GM04504 (cell line): ENCODE measurements around the gene QRFP.

ENCODE experiments used
- DNase-seq: peaks from one replicate; pipeline ENCODE4 v3.0.0-alpha.2; 2012; ENCODE audit warnings: low read depth

Gene QRFP

DNA sequence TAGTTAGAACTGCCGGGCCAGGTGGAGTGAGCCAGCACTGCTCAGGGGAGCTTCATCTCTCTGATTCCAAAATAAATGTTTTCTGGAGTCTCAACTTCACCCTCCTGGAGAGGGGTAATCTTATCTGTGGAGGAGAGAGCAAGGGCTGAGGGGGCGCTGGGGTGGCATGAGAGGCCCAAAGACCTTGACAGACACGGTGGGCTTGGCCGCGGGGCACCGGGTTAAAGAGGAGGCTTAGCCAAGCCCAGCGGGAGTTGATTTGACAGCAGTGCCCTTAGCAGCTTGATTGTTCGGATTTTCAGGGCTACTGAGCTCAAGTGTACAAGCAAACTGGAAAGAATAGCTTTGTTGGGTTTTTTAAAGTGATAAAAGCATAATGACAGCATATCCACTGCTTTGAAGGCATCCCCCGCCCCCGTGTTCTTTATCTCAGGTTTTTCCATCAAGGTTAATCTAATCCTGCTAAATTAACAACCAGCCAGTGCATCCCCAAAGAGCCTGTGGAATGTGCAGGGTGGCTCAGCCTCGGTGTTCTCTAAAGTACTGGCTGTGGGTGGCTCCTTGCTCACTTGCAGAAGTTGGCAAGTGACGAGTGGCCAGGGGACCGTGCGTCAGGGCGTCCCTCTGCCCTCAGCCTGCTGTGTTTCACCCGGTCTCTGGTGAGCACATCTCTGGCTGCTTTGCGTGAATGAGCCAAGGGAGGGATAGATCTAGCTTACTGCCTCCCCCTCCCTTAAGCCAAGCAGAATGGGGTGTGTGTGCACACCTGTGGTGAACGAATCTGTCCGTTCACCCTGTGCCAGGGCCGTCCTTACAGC, 5.5 kb downstream of the QRFP start:
- no peak for DNase-seq

DNA sequence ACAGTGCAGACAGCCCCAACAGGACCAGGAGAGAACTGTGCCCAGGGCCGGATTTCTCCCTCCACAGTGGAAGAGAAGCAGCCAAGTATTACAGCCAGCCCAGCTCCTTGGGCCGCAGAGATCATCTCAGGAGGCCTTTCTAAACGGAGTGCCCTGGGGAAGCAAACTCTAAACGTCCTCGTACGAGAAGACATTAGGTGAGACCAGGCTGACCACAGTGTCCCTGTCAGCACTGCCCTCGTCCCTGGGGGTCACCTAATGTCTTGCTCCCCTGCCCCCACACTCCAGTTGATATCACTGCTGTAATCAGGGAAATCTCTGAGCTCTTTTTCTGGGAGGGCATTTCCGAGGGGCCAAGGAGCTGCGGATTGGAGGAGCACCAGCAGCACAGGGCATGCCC, 6.5 kb downstream of the QRFP start:
- no peak for DNase-seq

DNA sequence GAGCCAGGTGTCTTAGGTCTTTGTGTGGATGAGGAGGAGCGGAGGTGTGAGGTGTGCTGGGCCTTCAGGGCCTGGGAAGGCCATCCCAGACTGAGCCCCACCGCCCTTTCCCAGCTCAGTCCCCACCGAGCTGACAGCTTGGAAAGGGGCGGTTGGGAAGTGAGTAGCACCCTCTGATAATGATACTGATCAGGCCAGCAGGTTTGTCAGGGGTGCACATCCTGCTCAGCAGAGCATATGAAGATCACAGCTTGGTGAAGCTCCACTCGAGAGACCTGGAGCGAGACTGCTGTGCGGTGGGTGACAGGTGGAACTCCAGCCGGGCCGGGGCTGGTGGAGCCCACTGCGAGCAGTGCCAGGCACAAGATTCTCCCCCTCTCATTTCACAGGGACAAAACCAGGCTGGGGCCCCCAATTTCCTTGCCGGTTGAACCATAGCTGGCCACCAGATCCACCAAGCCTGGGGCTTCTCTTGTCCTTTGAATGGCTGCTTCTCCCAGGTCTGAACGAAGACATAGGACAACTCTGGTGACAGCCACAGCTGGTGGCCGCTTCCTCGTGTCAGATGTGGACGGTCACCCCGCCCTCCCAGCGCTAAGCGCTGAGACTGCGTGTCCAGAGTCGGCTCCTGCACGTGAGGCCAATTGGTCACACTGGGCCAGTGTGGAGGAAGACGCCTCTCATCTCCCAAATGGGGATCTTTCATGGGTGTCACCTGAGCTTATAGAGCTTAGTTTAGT, 8.3 kb downstream of the QRFP start:
- DNase-seq, result no peak

DNA sequence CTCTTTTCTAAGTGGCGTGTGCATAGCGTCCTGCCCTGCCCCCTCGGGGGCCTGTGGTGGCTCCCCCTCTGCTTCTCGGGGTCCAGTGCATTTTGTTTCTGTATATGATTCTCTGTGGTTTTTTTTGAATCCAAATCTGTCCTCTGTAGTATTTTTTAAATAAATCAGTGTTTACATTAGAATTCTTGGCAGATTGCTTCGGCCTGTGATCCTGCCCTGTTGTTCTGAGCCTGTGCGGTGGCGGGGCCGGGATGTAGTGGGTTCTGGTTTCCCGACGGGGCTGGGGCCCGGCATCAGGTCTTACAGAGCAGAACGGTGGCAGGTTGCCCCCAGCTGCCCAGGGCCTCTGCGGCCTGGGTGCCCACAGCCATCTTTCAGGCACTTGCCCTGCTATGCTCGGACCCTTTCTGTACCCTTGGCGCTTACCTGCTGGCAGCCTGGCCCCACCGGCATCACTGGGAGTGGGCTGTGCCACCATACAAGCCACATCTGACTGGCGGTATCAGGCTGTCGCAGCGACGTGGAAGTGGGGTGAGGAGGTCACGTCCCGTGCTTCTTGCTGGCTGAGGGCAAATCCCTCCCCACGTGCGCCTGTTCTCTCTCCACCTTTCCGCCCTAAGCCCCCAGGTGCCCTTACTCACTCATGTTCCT, 9.0 kb downstream of the QRFP start:
- no peak for DNase-seq

DNA sequence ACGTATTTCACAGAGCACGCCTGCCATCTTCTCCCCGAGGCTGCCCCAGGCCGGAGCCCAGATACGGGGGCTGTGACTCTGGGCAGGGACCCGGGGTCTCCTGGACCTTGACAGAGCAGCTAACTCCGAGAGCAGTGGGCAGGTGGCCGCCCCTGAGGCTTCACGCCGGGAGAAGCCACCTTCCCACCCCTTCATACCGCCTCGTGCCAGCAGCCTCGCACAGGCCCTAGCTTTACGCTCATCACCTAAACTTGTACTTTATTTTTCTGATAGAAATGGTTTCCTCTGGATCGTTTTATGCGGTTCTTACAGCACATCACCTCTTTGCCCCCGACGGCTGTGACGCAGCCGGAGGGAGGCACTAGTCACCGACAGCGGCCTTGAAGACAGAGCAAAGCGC, 9.6 kb downstream of the QRFP start:
- DNase-seq, result no peak

DNA sequence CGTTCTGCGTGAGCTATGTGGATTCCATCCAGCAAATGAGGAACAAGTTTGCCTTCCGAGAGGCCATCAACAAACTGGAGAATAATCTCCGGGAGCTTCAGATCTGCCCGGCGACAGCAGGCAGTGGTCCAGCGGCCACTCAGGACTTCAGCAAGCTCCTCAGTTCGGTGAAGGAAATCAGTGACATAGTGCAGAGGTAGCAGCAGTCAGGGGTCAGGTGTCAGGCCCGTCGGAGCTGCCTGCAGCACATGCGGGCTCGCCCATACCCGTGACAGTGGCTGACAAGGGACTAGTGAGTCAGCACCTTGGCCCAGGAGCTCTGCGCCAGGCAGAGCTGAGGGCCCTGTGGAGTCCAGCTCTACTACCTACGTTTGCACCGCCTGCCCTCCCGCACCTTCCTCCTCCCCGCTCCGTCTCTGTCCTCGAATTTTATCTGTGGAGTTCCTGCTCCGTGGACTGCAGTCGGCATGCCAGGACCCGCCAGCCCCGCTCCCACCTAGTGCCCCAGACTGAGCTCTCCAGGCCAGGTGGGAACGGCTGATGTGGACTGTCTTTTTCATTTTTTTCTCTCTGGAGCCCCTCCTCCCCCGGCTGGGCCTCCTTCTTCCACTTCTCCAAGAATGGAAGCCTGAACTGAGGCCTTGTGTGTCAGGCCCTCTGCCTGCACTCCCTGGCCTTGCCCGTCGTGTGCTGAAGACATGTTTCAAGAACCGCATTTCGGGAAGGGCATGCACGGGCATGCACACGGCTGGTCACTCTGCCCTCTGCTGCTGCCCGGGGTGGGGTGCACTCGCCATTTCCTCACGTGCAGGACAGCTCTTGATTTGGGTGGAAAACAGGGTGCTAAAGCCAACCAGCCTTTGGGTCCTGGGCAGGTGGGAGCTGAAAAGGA, 10.9 kb downstream of the QRFP start:
- DNase-seq, result no peak

DNA sequence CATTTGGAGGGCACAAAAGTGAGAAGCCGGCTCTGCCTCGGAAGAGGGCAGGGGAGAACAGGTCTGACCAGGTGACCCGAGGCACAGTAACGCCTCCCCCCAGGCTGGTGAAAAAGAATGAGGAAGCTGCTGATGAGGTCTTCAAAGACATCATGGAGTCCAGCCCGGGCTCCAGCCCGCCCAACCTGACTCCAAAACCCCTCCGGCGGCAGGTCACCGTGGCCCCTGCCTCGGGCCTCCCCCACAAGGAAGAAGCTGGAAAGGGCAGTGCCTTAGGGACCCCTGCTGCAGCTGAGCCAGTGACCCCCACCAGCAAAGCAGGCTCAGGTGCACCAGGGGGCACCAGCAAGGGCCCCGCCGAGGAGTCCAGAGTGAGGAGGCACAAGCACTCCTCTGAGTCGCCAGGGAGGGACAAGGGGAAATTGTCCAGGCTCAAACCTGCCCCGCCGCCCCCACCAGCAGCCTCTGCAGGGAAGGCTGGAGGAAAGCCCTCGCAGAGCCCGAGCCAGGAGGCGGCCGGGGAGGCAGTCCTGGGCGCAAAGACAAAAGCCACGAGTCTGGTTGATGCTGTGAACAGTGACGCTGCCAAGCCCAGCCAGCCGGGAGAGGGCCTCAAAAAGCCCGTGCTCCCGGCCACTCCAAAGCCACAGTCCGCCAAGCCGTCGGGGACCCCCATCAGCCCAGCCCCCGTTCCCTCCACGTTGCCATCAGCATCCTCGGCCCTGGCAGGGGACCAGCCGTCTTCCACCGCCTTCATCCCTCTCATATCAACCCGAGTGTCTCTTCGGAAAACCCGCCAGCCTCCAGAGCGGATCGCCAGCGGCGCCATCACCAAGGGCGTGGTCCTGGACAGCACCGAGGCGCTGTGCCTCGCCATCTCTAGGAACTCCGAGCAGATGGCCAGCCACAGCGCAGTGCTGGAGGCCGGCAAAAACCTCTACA, 11.8 kb downstream of the QRFP start:
- DNase-seq, result no peak

DNA sequence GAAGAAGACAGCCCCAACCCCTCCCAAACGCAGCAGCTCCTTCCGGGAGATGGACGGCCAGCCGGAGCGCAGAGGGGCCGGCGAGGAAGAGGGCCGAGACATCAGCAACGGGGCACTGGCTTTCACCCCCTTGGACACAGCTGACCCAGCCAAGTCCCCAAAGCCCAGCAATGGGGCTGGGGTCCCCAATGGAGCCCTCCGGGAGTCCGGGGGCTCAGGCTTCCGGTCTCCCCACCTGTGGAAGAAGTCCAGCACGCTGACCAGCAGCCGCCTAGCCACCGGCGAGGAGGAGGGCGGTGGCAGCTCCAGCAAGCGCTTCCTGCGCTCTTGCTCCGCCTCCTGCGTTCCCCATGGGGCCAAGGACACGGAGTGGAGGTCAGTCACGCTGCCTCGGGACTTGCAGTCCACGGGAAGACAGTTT, 12.5 kb downstream of the QRFP start:
- no peak for DNase-seq

DNA sequence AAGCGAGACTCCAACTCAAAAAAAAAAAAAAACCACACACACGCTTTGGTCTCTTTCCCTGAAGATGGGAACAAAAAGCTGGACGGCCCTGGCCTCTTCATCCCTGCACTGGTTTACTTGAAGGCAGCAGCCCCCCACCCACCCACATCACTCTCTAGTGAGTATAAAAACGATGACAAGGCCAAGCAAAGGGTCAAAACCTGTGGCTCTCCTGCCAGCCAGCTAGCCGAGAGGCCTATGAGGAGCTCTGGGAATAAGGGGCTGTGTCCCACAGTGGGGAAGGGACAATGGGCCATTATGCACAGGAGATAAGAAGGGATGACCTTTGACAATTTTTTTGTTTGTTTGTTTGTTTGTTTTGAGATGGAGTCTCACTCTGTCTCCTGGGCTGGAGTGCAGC, 13.1 kb downstream of the QRFP start:
- no peak for DNase-seq

DNA sequence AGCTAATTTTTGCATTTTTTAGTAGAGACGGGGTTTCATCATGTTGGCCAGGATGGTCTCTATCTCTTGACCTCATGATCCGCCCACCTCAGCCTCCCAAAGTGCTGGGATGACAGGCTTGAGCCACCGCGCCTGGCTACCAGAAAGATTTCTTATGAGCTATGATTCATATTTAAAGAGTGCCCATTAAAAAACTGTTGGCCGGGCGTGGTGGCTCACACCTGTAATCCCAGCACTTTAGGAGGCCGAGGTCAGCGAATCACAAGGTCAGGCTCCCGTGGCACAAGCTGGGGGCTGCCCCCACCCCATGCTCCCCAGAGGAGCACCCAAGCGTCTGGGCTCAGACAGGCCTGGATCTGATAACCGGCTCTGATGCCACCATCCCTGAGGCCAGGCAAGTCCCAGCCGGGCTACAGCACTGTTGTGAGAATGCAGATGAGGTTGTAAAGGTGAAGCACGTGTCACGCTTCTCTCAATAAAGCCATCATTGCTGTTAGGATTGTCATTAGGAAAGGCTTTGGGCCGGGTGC, 13.9 kb downstream of the QRFP start:
- DNase-seq, result no peak

DNA sequence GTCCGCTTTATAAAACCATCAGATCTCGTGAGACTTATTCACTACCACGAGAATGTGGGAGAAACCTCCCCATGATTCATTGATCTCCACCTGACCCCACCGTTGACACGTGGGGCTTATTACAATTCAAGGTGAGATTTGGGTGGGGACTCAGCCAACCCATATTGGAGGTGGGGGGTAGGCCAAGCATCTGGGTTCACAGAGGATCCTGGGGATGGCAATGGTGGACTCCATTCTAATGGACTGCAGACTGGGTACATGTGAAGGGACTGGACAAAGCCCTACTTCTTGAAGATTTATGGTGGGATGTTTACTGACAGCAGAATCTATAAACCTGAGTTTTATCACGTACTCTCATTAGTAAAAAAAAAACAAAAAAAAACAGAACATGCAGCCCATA, 15.1 kb downstream of the QRFP start:
- DNase-seq, result no peak

DNA sequence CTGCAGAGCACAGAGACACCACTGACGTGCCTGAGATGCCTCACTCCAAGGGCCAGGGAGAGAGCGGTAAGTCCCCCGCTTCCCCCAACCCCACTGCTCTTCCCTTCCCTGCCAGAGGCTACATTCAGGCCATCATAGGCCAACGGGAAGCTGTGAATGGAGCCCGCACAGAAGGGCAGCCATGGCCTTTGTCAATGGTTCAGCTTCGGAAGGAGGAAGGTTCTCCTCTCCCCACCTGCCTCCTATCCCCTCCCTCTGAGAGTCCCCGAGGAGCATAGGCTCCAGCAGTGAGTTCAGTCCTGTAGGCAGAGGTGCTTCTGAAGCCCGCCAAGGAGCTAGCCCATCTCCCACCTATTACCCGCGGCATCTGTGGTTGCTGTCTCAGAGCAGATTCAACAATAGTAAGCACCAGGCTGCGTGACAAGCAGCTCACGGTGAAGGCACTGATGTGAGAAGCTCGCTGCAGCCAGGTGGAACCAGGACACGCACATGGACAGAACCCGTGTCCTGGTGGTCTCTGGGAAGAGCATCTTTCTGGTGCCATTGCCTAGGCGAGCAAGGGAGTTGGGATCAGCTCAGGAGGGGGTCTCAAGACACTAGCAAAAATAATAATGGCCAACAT, 15.9 kb downstream of the QRFP start:
- no peak for DNase-seq

DNA sequence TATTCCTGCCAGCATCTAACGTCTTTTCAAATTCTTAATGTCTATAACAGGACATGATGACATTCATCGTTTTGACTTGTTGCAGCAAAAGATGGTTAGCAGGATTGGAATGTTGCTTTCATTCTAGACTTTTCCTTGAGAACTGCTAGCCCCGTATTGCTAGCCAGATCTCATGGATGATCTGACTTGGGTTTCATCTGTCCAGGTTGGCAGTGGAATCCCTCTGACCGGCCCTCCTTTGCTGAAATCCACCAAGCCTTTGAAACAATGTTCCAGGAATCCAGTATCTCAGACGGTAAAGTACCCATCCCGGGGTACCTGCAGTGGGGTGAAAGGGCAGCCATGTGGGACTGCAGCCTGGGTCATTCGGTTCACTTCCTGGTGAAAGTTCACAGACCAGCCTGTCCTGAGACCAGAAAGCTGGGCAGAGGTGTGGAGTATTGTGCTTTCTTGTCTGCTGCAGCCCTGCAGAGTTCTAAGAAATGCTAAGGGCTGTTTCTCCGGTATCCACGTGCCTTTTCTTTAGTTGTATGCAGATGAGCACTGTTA, 16.7 kb downstream of the QRFP start:
- DNase-seq, result no peak

DNA sequence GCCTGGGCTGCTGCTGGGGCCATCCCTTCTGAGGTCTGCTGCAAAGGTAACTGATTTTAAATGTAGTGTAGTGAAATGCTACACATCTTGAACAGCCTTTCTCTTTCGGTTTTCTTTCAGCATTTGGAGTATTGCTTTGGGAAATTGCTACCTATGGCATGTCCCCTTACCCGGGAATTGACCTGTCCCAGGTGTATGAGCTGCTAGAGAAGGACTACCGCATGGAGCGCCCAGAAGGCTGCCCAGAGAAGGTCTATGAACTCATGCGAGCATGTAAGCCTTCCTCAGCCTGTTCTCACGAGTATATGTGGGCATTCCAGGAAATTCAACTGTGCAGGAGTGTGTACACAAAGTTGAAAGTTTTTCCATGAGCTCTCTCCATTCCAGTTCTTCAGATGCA, 18.3 kb downstream of the QRFP start:
- no peak for DNase-seq

DNA sequence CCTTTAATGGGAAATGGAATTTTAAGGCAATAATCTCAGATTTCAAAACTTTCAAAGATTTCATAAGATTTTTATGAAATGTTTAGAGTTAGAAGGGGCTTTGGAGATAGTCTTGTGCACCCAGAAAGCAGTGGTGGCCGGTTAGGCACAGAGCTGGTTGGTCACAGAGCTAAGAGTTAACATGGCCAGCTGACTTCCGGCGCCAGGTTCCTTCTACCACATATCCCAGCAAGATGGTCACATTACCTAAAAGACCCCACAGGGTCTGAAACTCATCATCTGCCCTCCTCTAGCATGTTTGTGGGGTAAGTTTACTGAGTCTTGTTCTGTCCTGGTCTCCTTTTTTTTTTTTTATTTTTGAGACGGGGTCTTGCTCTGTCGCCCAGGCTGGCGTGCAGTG, 19.3 kb downstream of the QRFP start:
- no peak for DNase-seq

DNA sequence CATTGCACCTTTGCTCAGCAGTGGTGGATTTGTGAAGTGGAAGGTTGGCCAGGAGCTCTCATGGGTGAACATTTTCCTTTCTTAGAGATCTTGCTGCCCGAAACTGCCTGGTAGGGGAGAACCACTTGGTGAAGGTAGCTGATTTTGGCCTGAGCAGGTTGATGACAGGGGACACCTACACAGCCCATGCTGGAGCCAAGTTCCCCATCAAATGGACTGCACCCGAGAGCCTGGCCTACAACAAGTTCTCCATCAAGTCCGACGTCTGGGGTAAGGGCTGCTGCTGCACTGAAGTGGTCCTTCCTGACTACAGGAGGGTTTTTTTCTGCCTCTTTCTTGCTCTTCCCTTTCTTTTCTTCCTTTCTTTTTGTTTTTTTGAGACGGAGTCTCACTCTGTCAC, 21.8 kb downstream of the QRFP start:
- no peak for DNase-seq

DNA sequence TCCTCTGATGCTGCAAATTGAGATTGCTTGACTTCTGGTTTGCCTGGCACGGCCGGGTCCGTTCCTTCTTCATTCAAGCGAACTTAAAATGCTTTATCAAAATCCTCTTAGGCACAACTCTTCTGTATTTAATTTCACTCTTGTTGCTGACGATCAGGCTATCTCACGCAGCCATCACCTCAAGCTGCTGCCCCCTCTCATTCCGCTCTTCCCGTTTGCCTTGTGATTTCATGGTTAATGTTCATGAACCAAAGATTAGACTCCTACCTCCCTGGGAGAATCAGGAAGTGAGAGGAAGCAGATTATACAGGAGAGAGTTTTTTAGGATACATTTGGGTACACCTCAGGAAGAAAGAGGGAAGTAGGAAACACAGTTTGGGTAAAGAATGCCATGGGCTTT, 22.6 kb downstream of the QRFP start:
- no peak for DNase-seq

DNA sequence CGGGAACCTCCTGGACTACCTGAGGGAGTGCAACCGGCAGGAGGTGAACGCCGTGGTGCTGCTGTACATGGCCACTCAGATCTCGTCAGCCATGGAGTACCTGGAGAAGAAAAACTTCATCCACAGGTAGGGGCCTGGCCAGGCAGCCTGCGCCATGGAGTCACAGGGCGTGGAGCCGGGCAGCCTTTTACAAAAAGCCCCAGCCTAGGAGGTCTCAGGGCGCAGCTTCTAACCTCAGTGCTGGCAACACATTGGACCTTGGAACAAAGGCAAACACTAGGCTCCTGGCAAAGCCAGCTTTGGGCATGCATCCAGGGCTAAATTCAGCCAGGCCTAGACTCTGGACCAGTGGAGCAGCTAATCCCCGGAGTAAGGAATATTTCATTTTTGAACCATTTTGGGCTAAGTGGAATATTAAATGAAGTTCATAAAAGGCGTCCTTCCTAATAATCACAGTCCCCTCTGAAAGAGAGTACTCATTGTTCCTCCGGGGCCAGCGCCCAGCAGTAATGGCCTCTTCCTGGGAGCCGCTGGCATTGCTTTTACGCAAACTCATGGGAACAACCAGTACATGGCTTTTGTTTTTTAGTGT, 23.6 kb downstream of the QRFP start:
- DNase-seq, result no peak

DNA sequence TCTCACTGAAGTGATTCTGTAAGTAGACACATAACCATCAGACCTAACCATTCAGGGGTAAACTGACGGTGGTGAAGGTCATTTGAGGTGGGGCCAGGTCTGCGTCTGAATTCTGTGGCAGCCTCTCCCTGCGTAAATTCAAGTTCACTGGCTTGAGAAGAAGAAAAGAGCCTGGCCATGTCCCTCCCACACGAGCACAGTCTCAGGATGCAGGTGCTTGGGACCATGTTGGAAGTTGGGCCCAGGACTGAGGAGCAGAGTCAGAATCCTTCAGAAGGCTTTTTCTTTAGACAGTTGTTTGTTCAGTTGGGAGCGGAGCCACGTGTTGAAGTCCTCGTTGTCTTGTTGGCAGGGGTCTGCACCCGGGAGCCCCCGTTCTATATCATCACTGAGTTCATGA, 24.1 kb downstream of the QRFP start:
- no peak for DNase-seq

DNA sequence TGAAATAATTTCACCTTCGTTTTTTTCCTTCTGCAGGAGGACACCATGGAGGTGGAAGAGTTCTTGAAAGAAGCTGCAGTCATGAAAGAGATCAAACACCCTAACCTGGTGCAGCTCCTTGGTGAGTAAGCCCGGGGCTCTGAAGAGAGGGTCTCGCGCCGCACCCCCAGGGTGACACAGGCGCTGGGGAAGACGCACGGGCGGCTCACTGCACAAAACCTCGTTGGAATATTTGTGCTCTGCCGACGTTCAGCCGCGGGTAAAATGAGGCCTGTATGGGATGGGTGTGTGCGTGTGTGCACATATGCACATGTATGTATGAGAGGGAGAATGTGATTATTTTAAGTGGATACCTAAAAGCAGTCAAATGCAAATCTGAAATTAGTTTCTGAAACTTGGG, 24.5 kb downstream of the QRFP start:
- no peak for DNase-seq
